GM19023 (cell line): ENCODE results near the gene NPAS4.
"Not testable (repeated sequence)": the region's sequence is repeated elsewhere in the genome, so short reads cannot be mapped to it uniquely, and the experiment has no call there.

ENCODE experiments used
- ATAC-seq: cut with Tn5 transposase; IDR thresholded peaks from one replicate; pipeline ENCODE4 v1.9.1; 2021; ENCODE audit warnings: mild to moderate bottlenecking, moderate library complexity; ENCODE audit not compliant: unreplicated experiment

Gene NPAS4

DNA sequence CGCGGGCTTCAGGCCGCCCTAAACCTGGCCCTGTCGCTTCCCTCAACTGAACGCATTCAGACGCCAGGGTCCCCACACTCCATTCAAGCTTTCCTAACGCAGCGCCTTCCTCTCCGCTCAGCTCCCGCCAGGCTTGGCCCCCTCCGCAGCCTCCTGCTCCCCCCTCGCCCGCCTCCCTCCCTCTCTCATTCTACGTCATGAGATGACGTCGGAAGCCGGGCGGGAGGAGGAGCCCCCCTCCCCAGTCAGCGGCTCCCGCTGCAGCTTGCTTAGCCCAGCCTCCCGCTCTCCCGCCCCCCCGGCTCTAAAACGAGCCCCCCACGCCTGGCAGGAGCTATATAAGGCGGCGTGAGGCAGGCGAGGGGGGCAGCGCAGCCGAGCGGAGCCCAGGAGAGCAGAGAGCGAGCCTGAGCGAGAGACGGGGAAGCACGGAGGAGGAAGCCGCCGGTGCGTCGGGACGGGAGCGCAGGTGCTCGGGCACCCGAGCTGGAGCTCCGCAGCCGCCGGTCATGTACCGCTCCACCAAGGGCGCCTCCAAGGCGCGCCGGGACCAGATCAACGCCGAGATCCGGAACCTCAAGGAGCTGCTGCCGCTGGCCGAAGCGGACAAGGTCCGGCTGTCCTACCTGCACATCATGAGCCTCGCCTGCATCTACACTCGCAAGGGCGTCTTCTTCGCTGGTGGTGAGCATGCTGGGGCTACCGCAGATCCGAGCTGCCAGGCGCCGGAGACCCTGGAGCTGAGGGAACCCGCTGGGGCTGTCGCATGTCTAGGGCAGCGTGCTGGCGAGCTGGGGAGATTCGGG is at the start of gene NPAS4:
NPAS4 (plus strand) TSS at position 365 of the 806 bp plus-strand sequence; CDS start at position 510, 145 bp downstream.
- no peak for ATAC-seq

DNA sequence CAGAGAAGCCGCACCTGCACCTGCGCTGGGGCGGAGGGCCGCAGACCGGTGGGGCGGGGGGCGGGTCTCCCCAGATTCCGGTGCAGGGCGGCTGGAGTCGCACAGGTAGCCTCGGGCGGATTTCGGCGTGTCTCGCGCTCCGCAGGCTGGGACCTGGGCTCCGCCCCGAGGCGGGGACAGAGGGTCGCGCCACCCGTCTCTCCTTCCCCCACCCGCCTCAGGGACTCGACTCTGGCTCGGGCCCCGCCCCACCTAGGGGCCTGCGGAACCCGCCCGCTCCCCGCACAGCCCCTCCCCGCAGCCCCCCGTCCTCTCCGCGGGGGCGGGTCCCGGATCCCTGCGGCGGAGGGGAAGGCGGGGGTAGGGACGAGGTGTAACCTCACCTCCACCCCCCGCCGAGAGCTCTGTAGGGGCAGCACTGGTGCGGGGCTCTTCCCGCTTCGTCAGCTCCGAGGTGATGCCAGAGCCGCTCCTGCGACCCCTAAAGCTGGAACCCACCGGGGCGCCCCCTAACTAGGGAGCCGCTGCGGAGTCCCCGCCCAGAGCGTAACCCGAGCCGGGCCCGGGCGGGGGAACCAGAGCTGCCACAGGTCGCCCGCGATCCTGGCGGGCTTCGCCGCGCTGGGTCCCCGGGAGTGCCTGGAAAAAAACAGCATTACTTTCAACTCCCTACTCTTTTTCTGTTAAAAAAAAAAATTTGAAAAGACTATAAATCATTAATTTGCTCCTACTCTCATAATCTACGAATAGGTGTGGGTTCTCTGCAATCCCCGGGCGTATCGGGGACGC is 49.0 kb upstream of the NPAS4 start, which contains the start of gene SLC29A2:
SLC29A2 (minus strand) TSS at position 134 of the 789 bp plus-strand sequence. CDS start 169 bp downstream, outside the sequence.
- ATAC-seq, result peak; percentile 50

DNA sequence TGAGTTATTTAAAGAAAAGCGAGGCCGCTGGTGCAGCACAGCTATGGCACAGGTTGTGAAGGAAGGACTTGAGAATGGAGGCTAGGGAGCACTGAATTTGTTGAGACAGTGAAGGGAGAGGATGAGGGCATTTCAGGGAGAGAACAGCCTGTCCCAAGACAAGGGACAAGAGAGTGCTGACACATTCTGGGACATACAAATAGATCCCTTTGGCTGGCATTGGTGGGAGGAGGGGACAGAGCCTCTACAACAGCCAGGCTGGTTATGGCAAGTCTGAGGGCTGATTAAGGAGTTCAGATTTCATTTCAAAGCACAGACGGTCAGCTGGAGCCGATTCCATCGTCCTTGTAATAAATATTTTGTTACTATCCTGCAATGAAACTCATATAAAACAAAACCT is 47.6 kb upstream of the NPAS4 start:
- ATAC-seq, result no peak

DNA sequence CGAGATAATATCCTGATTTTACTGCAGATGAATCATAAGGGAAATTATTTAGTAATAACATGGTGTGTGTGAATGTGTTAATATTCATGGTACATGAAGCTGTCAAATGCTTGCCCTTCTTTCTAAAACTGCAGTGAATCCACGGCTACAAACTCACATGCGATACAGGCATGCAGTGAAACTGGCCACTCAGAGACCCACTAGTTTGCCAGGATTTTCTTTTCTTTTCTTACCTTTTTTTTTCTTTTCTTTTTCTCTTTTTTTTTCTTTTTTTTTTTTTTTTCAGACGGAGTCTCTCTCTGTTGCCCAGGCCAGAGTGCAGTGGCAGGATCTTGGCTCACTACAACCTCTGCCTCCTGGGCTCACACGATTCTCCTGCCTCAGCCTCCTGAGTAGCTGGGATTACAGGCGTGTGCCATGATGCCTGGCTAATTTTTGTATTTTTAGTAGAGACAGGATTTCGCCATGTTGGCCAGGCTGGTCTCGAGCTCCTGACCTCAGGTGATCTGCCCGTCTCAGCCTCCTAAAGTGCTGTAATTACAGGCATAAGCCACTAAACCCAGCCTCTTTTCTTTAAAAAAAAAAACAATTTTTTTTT is 47.0 kb upstream of the NPAS4 start:
- ATAC-seq, result not testable (repeated sequence)

DNA sequence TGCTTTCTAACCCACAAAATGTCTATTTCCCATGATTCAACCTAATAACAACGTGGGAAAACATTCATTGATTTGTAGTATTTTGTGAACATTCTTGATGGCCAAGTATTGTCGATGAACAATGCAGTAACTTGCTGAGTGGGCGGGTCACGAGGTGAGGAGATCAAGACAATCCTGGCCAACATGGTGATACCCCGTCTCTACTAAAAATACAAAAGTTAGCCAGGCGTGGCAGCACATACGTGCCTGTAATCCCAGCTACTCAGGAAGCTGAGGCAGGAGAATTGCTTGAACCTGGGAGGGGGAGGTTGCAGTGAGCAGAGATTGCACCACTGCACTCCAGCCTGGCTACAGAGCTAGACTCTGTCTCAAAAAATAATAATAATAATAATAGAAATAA is 40.6 kb upstream of the NPAS4 start:
- ATAC-seq, result not testable (repeated sequence)

DNA sequence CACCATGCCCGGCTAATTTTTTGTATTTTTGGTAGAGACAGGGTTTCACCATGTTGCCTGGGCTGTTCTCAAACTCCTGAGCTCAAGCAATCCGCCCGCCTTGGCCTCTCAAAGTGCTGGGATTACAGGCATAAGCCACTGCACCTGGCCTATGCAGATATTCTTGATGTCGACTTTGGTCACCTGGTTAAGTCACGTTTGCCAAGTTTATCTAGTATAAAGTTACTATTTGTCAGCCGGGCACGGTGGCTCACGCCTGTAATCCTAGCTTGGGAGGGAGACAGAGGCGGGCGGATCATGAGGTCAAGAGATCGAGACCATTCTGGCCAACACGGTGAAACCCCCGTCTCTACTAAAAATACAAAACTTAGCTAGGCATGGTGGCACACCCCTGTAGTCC is 36.5 kb upstream of the NPAS4 start:
- ATAC-seq, result not testable (repeated sequence)

DNA sequence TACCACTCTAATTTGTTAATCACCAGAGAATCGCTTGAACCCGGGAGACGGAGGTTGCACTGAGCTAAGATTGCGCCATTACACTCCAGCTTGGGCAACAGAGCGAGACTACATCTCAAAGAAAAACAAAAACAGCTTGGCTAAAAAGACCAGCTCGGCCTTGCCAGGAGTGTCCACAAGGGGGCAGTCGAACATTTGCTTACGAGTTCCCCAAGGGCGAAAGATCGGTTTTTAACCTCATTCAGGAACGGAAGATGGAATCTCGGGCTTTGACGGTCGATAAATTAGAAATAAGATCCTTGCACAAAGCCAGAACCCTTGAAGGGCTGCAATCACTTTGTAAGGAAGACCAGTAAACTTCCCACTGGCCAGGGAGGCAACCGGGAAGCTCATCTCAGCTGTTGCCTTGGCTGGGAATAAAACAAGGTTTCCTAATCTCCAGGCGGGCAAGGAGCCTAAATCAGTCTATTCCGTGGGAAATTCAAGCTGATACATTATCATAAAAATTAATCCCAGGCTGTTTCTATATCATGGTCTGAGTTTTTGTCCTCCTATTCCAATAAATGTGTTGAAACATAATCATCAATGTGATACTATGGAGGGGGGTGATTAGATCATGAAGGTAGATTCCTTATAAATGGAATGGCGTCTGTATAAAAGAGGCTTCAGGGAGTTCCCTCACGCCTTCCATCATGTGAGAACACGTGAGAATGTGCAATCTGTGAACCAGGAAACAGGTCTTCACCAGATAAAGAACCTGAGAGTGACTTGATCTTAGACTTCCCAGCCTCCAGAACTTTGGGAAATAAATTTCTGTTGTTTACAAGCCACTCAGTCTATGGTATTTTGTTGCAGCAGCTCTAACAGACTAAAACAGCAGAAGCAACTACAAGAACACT is 34.4 kb upstream of the NPAS4 start:
- ATAC-seq, result no peak

DNA sequence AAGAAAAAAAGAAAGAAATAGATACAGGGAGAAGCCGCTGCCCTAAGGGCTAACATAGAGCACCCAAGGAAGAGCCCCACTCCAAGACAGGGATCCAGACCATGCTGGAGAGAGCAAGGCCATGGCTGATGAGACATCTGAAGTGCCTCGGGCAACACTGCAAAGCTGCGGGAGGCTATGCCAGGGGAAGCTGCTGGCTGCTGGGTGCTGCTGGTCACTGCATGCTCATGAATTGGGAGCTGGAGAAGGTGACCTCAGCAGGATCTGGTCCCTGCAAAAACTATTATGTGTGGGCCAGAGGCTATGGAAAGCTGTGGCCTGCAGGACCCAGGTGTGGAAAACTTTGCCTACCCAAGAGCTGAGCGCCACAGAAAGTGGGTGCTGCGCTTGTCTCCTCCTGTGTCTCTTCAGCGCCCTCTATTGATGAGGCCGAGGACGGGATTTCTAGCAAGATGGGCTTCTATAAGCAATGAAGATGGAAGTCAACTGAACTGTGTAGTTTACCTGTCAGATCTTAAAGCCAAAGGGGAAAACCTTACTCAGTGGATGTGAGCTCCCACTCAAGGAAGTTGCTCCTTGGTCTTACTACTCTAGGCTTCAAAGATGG is 32.0 kb upstream of the NPAS4 start:
- no peak for ATAC-seq

DNA sequence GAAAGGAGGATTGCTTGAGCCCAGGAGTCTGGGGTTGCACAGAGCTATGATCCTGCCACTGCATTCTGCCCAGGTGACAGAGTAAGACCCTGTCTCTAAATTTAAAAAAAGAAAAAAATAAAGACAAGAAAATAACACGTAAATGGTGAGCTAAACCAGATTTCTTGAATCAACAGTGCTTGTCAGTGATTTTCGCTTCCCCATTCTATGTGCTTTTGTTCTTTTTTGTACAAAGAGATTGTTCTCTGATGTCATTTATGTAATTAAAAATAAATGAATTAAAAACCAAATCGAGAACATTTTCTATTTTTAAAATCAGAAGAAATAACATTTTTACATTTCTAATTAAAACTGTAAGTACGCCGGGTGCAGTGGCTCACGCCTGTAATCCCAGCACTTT is 29.5 kb upstream of the NPAS4 start:
- no peak for ATAC-seq

DNA sequence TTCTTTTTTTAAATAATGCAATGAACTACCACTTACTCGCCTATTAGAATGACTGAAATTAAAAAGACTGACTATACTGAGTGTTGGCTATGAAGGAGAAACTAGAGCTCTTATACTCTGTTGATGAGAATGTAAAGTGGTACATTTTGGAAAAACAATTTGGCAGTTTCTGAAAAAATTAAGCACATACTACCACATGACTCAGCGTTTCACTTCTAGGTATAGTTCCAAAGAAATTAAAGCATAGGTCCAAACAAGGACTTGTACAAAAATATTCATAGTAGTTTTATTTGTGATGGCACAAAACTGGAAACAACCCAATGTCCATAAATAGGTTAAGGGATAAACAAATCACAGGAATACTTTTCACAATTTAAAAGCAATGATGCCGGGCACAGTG is 26.9 kb upstream of the NPAS4 start:
- no peak for ATAC-seq

DNA sequence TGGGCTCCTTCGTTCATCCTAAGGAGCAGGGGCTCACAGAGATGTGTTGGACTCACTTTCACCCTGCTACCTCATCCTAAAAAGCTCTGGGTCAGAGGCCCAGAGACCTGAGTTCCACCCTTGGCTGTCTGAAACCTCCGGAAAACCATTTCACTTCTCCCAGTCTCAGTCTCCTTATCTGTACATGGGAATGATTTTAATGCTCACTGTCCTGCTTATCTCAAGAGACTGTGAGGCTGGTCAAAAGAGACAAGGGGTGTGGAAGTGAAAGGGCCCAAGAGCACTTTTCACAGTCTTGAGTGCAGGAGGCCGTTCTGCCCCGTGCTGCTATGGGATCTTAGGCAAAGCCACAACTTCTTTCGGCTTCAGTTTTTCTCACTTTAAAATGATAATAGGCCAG is 13.2 kb upstream of the NPAS4 start:
- no peak for ATAC-seq

DNA sequence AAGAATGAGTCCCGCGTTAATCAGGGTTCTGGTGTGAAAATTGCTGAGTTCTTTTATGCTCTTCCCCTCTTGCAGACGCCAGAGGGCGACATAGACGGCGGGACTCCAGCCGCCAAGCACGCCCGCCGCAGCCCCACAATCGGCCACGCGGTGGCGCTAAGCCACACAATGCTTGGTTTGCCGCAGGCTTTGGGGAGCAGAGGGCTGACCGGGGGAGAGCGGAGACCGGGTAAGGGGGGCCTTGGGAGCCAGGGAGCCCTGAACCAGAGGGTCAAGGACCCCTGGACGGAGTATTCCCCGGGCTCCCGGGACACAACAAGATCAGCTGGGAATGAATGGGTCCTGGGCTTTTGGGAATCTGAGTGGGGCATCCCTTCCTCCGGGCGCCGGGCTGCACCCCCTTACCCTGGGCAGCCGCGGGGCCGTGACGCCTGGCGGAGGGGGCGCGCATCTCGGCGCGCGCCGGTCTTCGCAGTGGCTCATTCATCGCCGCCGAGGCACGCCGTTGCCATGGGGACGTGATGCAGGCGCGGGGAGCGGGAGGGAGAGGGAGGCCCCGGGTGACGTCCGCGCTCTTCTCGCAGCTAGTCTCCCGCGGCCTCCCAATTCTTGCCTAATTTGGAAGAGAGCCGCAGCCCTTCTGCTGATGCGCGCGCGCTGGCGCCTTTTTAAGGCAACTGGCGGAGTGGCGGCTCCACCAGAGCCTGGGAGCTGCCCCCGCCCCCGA is 12.2 kb upstream of the NPAS4 start:
- ATAC-seq, result peak; percentile 48

DNA sequence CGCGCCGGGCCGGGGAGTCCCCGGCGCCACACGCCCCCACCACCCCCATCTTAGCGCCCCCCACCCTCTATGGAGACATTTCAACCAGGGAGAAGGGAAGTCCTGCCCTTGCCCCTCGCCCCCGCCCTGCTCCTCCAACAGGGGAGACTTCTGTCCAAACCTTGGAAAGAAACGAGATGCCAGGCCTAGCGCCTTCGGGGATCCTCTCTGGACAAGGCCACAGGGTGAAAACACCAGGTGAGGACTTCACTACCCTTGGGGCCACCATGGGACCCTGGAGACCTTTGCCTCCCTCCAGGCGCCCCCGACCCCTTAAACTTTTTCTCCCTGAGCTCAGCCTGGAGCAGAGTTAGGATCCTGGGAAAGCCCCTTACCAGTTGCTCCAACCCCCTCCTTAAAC is 11.6 kb upstream of the NPAS4 start:
- ATAC-seq, result peak; percentile 7

DNA sequence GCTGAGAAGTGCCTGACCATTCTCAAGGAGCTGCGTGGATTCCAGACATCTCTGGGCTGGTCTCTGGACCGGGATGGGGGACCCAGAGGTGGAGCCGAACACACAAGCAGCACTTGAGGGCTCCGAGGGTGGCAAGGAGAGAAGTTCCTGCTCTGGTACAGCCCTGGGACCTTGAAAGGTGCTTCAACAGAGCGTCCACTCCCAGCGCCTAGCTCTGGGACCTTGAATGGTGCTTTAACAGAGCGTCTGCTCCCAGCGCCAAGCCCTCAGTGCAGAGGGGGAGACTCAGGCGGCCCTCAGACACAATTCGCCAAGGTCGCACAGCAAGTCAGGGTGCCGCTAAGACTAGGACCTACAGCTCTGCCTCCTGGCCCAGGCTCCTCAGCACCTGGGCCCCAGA is 10.6 kb upstream of the NPAS4 start:
- ATAC-seq, result no peak

DNA sequence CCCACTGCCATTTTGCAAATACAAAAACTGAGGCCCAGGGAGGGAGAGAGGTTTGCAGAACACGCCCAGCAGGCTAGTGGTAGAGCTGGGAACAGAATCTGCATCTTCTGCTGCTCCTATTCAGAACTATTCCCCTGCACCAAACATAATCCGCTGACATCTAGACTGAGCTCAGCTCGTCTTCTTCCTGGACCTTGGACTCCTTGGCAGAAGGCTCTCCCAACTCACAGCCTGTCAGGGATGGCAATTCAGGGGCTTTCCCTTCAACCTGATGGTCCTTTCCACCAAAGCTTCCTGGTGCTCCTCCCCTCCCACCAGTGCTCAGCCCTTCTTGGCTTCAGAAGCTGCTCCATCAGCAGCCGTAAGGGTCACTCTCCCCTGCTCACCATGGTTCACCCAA is 9.5 kb upstream of the NPAS4 start:
- no peak for ATAC-seq

DNA sequence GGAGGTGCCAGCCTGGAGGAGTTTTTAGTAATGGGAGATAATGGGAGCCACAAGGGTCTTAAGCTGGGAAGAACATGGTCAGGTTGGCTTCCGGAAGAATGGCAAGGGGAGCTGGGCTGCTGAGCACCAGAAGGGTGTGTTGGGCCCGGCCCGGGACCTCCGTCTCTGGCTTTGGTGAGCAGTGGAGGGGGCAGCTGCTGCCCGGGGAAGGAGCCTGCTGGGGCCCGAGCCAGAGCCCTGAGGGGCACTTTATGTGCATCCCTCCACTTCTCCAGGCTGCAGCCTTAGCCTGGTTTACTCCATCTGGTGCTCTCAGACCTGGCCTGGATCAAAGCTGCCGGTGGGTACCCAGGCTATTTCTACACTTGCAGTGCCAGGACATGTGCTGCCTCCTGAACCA is 8.7 kb upstream of the NPAS4 start:
- ATAC-seq, result no peak

DNA sequence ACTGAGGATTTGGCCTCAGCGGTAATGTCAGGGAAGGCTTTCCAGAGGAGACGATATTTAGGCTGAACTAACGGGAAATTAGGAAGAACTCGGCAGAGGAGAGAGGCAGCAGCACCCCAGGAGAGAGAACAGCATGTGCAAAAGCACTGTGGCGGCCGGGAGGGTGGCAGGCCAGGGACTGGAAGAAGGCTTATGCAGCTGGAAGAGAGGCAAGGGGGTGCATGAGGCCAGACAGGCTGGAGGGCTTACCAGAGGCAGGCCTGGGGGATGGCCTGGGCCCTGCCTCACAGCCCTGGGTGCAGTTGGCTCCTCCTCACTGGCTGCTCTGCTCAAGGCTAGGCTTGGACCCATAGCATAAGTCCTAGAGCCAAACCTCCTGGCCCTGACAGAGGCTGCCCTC is 7.7 kb upstream of the NPAS4 start:
- no peak for ATAC-seq

DNA sequence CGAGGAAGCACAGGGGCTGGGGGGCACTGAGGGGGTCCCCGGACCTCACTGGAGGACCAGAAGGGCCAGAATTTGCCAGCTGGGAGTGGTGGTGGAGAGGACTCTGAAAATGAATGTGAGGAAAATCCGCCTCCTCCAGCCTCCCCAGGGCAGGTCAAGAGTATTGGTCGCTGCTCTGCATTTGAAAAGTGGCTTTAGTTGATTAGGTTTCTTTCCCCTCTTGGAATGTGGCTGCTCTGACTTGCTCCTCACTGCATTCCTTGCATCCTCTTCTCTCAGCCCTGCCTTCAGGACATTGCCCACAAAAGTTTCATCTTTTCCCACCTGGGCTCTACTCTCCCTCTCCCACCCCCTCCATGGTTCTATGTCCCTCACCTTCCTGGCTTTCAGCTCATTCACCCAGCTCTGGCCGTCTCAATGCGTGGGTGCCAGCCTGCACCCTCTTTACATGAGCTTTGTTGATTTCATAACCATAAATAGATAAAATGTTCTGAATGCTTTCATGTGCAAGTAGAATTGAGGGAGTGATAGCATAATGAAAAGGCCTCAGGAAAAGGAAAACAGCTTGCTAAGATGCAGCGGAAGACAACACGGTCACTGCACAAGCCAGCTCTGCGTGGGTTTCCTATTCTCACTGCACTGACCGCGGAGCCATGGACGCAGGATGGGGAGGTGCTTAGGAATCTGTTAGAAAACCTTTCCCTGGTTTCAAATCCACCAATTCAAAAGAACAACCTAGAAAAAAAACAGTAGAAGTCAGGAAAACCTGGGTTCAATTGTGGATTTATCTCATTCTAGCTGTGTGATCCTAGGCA is 6.5 kb upstream of the NPAS4 start:
- ATAC-seq, result no peak

DNA sequence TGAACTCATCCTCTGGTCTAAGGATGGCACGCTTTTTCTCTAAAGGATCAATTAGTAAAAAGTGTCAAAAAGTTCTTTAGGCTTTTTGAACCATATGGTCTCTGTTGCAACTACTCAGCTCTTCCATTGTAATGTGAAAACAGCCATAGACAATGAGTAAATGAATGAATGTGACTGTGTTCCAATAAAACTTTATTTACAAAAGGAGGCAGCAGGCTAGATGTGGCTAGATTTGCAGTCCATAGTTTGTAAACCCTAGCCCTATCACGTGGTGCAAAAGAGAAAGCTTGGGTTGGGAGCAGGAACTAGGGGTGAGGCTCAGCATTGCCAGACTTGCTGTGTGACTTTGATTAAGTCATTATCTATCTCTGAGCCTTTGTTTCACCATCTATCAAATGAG is 5.4 kb upstream of the NPAS4 start:
- ATAC-seq, result no peak
